Muscle of leg (tissue), 11 donors: Measurements from ENCODE around the gene ATP10A. TPM values are rescaled to one million over a fixed set of nuclear protein-coding genes. Genes with fewer than 3 reads are reported as not detected.

Experiments used
- DNase-seq: peaks from one replicate; pipeline ENCODE4 v3.0.0; 2013
- H3K27ac ChIP-seq: one replicate; pipeline ENCODE4 v1.5.1; 2013; ENCODE audit warnings: mild to moderate bottlenecking, low read length, control low read depth
- H3K27me3 ChIP-seq: one replicate; pipeline ENCODE4 v1.6.1; 2013; ENCODE audit warnings: low read length; ENCODE audit not compliant: control insufficient read depth, insufficient read depth
- H3K36me3 ChIP-seq: one replicate; pipeline ENCODE4 v1.6.1; 2013; ENCODE audit warnings: low read length; ENCODE audit not compliant: control insufficient read depth, insufficient read depth
- H3K4me1 ChIP-seq: one replicate; pipeline ENCODE4 v1.6.1; 2013; ENCODE audit warnings: low read length; ENCODE audit not compliant: control insufficient read depth, insufficient read depth
- H3K4me3 ChIP-seq: one replicate; pipeline ENCODE4 v1.5.1; 2013; ENCODE audit warnings: low read length, control low read depth
- H3K9me3 ChIP-seq: replicated peaks from 2 replicates; pipeline ENCODE4 v1.6.1; 2013; ENCODE audit warnings: low read depth, low read length; ENCODE audit not compliant: control insufficient read depth
- WGBS: methylation state at CpG from one replicate; pipeline ENCODE4 v1.1.5; 2013; ENCODE audit warnings: missing lambda C conversion rate; ENCODE audit not compliant: insufficient coverage; 5-methylcytosine and 5-hydroxymethylcytosine counted together
- polyA plus RNA-seq, 8 donors: library from polyadenylated mRNA; unstranded; fragments of 120-200 nt; gene quantifications; one replicate each; pipeline versions ENCODE4 v1.2.1 to v1.2.3, GENCODE V29; 2013; ENCODE audit warnings: inconsistent platforms in 1 of 8, low replicate concordance in 1 of 8; ENCODE audit not compliant: insufficient read length in 8 of 8, insufficient read depth in 1 of 8
- total RNA-seq: library from RNA; stranded (reverse); fragments of 120-200 nt; gene quantifications from one replicate; pipeline ENCODE4 v1.2.4, GENCODE V29; 2013

ATP10A gene
- total and polyA plus RNA-seq, 9 donors, result 1.9 to 4.9 (median 2.7) TPM

GRCh38 chr15:25706176-25706955 is 156.8 kb downstream of the ATP10A start:
- DNase-seq, result no peak
- Histone ChIP-seq H3K27me3 (no peaks in the 10 kb centered on the region), H3K27ac (no peak overlapping the region), H3K4me3 (no peak overlapping the region), H3K36me3 (no peaks in the 10 kb centered on the region), H3K9me3 (no peaks in the 10 kb centered on the region), H3K4me1 (no peaks in the 10 kb centered on the region)
- WGBS, result 81% methylated on average over 18 of the region's 20 CpGs

- 87% methylated on average over 8 of the region's 17 CpGs for WGBS
- Histone ChIP-seq H3K9me3 (no peaks in the 10 kb centered on the region), H3K4me3 (no peak overlapping the region), H3K36me3 (no peaks in the 10 kb centered on the region), H3K27ac (no peak overlapping the region), H3K4me1 (no peaks in the 10 kb centered on the region), H3K27me3 (no peaks in the 10 kb centered on the region)
- no peak for DNase-seq
Observed at GRCh38 chr15:25705433-25706115, 157.6 kb downstream of the ATP10A start.

DNA sequence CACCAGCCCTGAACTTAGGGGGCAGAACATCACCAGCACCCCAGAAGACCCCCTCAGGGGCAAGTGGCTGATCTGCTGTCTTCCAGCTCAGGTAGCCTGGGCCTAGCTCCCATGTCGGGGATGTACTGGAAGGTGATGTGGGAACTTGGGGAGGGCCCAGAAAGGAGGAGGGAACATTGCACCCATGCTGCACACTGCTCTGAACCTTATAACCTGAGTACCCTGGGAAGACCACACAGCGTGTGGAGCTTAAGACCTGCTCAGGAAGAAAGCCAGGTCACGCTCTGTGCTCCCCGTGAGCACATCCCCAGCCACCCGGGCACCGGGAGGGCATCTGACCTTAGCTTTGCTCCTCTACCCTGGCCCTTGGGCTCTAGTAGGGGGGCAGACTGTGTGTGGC is 159.4 kb downstream of the ATP10A start:
- WGBS, result 90% methylated on average over 3 of the region's 6 CpGs
- Histone ChIP-seq H3K4me3 (no peak overlapping the region), H3K27me3 (no peaks in the 10 kb centered on the region), H3K36me3 (no peaks in the 10 kb centered on the region), H3K4me1 (no peaks in the 10 kb centered on the region), H3K9me3 (no peaks in the 10 kb centered on the region), H3K27ac (no peak overlapping the region)
- no peak for DNase-seq

- no peaks in the 10 kb centered on the region for H3K9me3 ChIP-seq
- no peak for DNase-seq
- 81% methylated on average over 13 of the region's 19 CpGs for WGBS
- no peaks in the 10 kb centered on the region for H3K36me3 ChIP-seq
- no peaks in the 10 kb centered on the region for H3K27me3 ChIP-seq
- no peak overlapping the region for H3K27ac ChIP-seq
- H3K4me3 ChIP-seq, result no peak overlapping the region
- no peaks in the 10 kb centered on the region for H3K4me1 ChIP-seq
Observed at GRCh38 chr15:25701721-25702465, 161.2 kb downstream of the ATP10A start.

DNA sequence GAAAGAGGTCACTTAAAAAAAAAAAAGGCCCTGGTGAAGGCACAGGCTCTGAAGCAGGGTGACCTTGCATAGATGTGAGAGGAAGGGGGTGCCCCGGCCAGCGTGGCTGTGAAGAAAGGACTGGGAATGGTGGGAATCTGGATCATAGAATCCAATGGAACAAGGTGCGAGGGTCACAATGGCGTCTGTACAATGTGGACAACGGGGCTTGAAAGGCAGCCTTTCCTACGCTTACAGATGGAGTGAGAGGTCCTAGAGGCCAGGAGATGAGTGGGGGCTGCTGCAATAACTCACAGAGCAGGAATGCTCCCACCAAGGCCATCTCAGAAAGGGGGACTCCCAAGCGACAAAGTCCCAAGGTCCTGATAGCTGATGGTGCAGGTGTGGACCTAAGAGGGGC is 162.2 kb downstream of the ATP10A start:
- H3K36me3 ChIP-seq, result no peaks in the 10 kb centered on the region
- no peaks in the 10 kb centered on the region for H3K4me1 ChIP-seq
- no peak overlapping the region for H3K27ac ChIP-seq
- peaks cover 3% of the 10 kb centered on the region for H3K27me3 ChIP-seq
- no peaks in the 10 kb centered on the region for H3K9me3 ChIP-seq
- 98% methylated on average over 7 of the region's 7 CpGs for WGBS
- H3K4me3 ChIP-seq, result no peak overlapping the region
- DNase-seq, result no peak

- H3K27me3 ChIP-seq, result peaks cover 3% of the 10 kb centered on the region
- H3K27ac ChIP-seq, result no peak overlapping the region
- no peak for DNase-seq
- H3K4me3 ChIP-seq, result no peak overlapping the region
- WGBS, result no CpG with 5 or more reads among the region's 1 CpG
- no peaks in the 10 kb centered on the region for H3K36me3 ChIP-seq
- H3K4me1 ChIP-seq, result no peaks in the 10 kb centered on the region
- no peaks in the 10 kb centered on the region for H3K9me3 ChIP-seq
Observed at GRCh38 chr15:25697586-25697985, 165.5 kb downstream of the ATP10A start.

GRCh38 chr15:25695875-25696760 is 167.0 kb downstream of the ATP10A start:
- H3K27ac ChIP-seq, result no peak overlapping the region
- H3K27me3 ChIP-seq, result peaks cover 3% of the 10 kb centered on the region
- no peak for DNase-seq
- H3K9me3 ChIP-seq, result no peaks in the 10 kb centered on the region
- H3K36me3 ChIP-seq, result no peaks in the 10 kb centered on the region
- no peaks in the 10 kb centered on the region for H3K4me1 ChIP-seq
- H3K4me3 ChIP-seq, result no peak overlapping the region
- WGBS, result 83% methylated on average over 14 of the region's 17 CpGs

DNA sequence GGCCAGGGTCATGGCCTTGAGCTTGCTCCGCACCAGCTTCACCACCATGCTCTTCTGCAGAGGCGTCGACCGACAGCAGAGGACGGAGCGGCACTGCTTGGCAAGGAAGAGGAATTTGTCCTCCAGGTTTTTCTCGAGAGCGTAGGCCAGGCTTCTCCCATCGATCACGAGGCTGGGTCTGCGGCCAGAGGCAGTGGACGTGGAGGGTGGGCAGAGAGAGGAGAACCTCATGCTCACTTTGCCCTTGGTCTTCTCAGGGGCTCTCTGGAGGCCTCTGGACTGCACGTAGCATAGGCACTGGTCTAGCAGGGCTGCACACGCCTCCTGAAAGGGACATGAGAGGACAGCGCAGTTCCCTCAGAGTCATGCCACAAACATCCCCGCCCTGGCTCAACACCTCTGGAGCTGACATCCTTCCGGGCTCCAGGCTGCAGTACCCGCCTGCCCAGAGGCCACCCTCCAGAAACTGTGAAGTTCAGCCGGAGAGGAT is 168.3 kb downstream of the ATP10A start:
- H3K4me1 ChIP-seq, result no peaks in the 10 kb centered on the region
- no peak overlapping the region for H3K27ac ChIP-seq
- no peaks in the 10 kb centered on the region for H3K9me3 ChIP-seq
- no peak for DNase-seq
- no peaks in the 10 kb centered on the region for H3K36me3 ChIP-seq
- WGBS, result 93% methylated on average over 19 of the region's 19 CpGs
- no peak overlapping the region for H3K4me3 ChIP-seq
- H3K27me3 ChIP-seq, result peaks cover 3% of the 10 kb centered on the region

GRCh38 chr15:25694239-25694584 is 168.9 kb downstream of the ATP10A start:
- no peaks in the 10 kb centered on the region for H3K9me3 ChIP-seq
- H3K4me1 ChIP-seq, result no peaks in the 10 kb centered on the region
- peaks cover 3% of the 10 kb centered on the region for H3K27me3 ChIP-seq
- H3K36me3 ChIP-seq, result no peaks in the 10 kb centered on the region
- WGBS, result 80% methylated on average over 2 of the region's 4 CpGs
- no peak overlapping the region for H3K27ac ChIP-seq
- H3K4me3 ChIP-seq, result no peak overlapping the region
- DNase-seq, result no peak
